Measurements from ENCODE around the gene UGT1A7.

UGT1A7 gene

DNA sequence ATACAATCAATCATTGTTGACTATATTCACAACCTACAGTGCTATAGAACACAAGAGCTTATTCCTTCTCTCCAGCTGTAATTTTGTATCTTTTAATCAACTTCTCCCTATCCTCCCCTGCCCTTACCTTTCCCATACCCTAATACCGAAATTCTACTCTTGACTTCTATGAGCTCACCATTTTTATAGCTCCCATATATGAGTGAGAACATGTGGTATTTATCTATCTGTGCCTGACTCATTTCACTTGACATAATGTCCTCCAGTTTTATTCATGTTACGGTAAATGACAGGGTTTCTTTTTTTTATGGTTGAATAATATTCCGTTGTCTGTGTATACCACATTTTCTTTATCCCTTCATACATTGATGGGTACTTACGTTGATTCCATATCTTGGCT lies 99.1 kb downstream of the UGT1A7 start:
- Mint-ChIP-seq H3K27ac (no peak overlapping the region), H3K27me3 (ENCODE audit: low read depth) (no peaks in the 10 kb centered on the region), H3K4me1 (no peaks in the 10 kb centered on the region), H3K4me3 (no peak overlapping the region), H3K36me3 (ENCODE audit: low read depth) (no peaks in the 10 kb centered on the region), H3K9me3 (peaks cover 20% of the 10 kb centered on the region)
- TF ChIP-seq, protein P1, sequence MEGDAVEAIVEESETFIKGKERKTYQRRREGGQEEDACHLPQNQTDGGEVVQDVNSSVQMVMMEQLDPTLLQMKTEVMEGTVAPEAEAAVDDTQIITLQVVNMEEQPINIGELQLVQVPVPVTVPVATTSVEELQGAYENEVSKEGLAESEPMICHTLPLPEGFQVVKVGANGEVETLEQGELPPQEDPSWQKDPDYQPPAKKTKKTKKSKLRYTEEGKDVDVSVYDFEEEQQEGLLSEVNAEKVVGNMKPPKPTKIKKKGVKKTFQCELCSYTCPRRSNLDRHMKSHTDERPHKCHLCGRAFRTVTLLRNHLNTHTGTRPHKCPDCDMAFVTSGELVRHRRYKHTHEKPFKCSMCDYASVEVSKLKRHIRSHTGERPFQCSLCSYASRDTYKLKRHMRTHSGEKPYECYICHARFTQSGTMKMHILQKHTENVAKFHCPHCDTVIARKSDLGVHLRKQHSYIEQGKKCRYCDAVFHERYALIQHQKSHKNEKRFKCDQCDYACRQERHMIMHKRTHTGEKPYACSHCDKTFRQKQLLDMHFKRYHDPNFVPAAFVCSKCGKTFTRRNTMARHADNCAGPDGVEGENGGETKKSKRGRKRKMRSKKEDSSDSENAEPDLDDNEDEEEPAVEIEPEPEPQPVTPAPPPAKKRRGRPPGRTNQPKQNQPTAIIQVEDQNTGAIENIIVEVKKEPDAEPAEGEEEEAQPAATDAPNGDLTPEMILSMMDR (IDR thresholded peaks at IDR 0.05; ENCODE audit: unreplicated experiment in 3 of 3): no peak

DNA sequence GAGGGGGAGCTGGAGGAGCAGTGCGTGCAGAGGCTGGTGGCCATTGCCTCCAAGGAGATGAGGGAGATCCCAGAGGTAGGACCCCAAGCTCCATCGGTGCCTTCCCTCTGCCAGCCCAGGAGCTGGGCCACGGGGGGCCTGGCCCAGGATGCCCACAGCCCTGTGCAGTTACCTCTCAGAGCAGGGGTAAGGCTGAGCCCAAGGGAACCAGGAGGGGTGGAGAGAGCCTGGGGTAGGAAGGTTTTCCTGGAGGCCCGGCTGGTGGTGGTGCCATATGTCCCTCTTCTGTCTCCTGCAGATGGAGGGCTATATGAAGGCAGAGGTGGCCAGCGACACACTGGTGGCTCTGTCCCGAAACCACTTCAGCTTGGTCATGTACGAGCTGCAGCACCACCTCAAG lies 107.9 kb downstream of the UGT1A7 start:
- Mint-ChIP-seq H3K4me1 (no peaks in the 10 kb centered on the region), H3K27ac (no peak overlapping the region), H3K9me3 (peaks cover 6% of the 10 kb centered on the region), H3K27me3 (ENCODE audit: low read depth) (peaks cover 9% of the 10 kb centered on the region), H3K36me3 (ENCODE audit: low read depth) (no peaks in the 10 kb centered on the region), H3K4me3 (no peak overlapping the region)
- TF ChIP-seq, protein P1 (IDR thresholded peaks at IDR 0.05; ENCODE audit: unreplicated experiment in 3 of 3): no peak

DNA sequence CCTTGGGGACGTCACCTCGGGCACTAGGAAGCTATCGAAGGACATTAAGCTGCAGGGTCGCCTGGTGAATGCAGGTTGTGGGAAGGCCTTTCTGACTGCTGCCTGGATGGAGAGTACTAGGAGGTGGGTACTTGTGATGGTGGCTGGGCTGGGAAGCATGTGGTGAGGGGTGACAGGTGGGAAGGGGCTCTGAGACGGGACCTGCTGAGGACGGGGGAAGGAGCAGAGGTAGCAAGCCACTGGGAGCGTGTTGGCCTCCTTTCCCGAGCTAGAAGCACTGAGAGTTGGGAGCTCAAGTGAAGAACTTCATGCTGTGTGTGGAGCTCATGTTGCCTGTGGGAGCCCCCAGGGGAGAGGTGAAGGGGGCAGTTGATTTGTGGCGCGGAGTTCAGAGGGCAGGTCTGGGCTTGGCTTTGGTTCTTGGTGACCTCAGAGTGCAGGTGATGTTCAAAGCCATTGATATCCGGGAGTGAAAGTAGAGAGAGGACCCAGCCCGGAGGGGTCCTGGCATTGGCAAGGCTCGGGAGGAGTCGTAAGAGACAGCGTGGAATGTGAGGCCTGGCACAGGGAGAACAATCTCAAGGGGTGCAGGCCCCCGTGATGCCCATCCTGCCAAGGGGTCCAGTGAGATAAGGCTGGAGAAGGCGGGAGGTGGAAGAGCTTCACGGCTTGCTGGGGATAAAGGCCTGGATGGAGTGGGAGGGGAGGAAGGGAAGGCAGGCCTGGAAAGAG lies 109.6 kb downstream of the UGT1A7 start:
- Mint-ChIP-seq H3K27me3 (ENCODE audit: low read depth) (peaks cover 13% of the 10 kb centered on the region), H3K9me3 (peaks cover 2% of the 10 kb centered on the region), H3K4me3 (no peak overlapping the region), H3K36me3 (ENCODE audit: low read depth) (no peaks in the 10 kb centered on the region), H3K4me1 (no peaks in the 10 kb centered on the region), H3K27ac (no peak overlapping the region)
- TF ChIP-seq, protein P1 (IDR thresholded peaks at IDR 0.05; ENCODE audit: unreplicated experiment in 3 of 3): no peak

DNA sequence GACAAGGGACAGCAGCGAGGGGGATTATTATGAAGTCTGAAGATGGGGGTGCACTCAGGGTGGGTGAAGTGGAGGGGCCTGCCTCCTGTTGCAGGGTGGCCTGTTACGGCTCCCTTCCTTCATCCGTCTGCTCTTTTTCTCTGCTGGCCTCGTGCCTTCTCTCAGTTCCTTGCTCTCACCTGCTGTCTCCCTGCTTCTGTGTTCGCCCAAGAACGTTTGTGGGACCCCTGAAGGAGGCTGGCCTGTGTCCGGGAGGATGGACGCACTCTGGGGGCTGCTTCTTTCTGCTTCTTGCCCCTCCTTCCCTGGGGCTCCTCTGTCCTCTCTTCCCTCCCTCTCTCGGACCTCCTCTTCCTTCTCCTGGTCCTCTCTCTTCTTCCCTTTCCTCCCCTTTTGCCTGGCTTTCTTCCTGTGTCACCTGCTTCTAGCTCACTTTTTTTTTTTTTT lies 110.2 kb downstream of the UGT1A7 start:
- Mint-ChIP-seq H3K27me3 (ENCODE audit: low read depth) (peaks cover 13% of the 10 kb centered on the region), H3K9me3 (no peaks in the 10 kb centered on the region), H3K27ac (no peak overlapping the region), H3K4me3 (no peak overlapping the region), H3K36me3 (ENCODE audit: low read depth) (no peaks in the 10 kb centered on the region), H3K4me1 (no peaks in the 10 kb centered on the region)
- TF ChIP-seq, protein P1 (IDR thresholded peaks at IDR 0.05; ENCODE audit: unreplicated experiment in 3 of 3): no peak

DNA sequence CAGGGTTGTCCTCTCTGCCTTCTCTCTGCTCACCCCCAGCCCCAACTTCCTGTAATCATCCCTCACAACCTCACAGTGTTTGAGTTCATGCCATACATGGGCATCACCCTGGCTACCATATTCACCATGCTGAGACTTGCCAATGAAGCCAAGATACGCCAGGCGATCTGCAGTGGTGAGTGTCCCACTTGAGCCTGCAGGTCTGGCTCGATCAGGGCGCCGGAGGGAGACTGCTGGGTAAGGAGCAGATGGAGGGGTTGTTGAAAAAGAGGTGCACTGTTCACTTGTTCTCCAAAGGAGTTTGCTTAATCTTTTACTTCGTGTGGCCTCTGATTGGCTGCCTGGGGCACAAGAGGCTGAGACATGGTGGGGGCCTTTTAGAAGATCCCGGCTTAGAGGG lies 111.0 kb downstream of the UGT1A7 start:
- TF ChIP-seq, protein P1 (IDR thresholded peaks at IDR 0.05; ENCODE audit: unreplicated experiment in 3 of 3): no peak
- H3K36me3 Mint-ChIP-seq (ENCODE audit: low read depth): no peaks in the 10 kb centered on the region
- no peaks in the 10 kb centered on the region for H3K4me1 Mint-ChIP-seq
- no peak overlapping the region for H3K4me3 Mint-ChIP-seq
- H3K27ac Mint-ChIP-seq: no peak overlapping the region
- no peaks in the 10 kb centered on the region for H3K9me3 Mint-ChIP-seq
- H3K27me3 Mint-ChIP-seq (ENCODE audit: low read depth): peaks cover 13% of the 10 kb centered on the region
